Upper lobe of left lung (tissue), 6 donors: Measurements from ENCODE around the gene CA4. TPM values are rescaled to one million over a fixed set of nuclear protein-coding genes. Genes with fewer than 3 reads are reported as not detected.

Experiments used
- ATAC-seq, 2 donors: fragments of 200-7000 bp; cut with Tn5 transposase; one replicate each; pipeline ENCODE4 v1.9.1; 2022; ENCODE audit warnings: mild to moderate bottlenecking in 2 of 2, moderate library complexity in 2 of 2; ENCODE audit not compliant: low FRiP score in 2 of 2
- DNase-seq, 2 donors: peaks; one replicate each; pipeline ENCODE4 v3.0.0-alpha.2; 2019 to 2020
- H3K27ac ChIP-seq, 4 donors: fragments of 200-600 bp; sonication (generic); one replicate each; pipeline ENCODE4 v1.5.1; 2016 to 2019
- H3K27me3 ChIP-seq, 4 donors: fragments of 200-600 bp; sonication (generic); one replicate each; pipeline ENCODE4 v1.5.1; 2017 to 2019
- H3K36me3 ChIP-seq, 4 donors: fragments of 200-600 bp; sonication (generic); one replicate each; pipeline ENCODE4 v1.5.1; 2016 to 2019
- H3K4me1 ChIP-seq, 4 donors: fragments of 200-600 bp; sonication (generic); one replicate each; pipeline ENCODE4 v1.5.1; 2018 to 2019
- H3K4me3 ChIP-seq, 4 donors: fragments of 200-600 bp; sonication (generic); one replicate each; pipeline ENCODE4 v1.5.1; 2017 to 2019; ENCODE audit warnings: mild to moderate bottlenecking in 2 of 4, moderate library complexity in 1 of 4
- H3K9me3 ChIP-seq, 4 donors: fragments of 200-600 bp; sonication (generic); one replicate each; pipeline ENCODE4 v1.5.1; 2018 to 2019
- EP300 ChIP-seq, 4 donors: sonication (generic); formaldehyde crosslinking; IDR thresholded peaks; one replicate each; pipeline ENCODE4 v1.5.1; 2017; ENCODE audit warnings: antibody characterized with exemption in 4 of 4, control low read depth in 2 of 4
- POLR2A ChIP-seq, 4 donors: fragments of 450-650 bp; IDR thresholded peaks; one replicate each; pipeline ENCODE4 v1.5.1; 2016 to 2017; ENCODE audit warnings: antibody characterized with exemption in 4 of 4, mild to moderate bottlenecking in 2 of 4
- POLR2AphosphoS5 ChIP-seq, 2 donors: sonication (generic); formaldehyde crosslinking; IDR thresholded peaks; one replicate each; pipeline ENCODE4 v1.5.1; 2017; ENCODE audit warnings: antibody characterized with exemption in 2 of 2
- WGBS, 2 donors: methylation state at CpG; one replicate each; pipeline ENCODE4 v1.1.5; 2017 to 2018; 5-methylcytosine and 5-hydroxymethylcytosine counted together
- total RNA-seq, 6 donors: library from RNA; depleted of rRNA in 4 of 6; stranded (reverse); fragments of >200 nt in 4 of 6; gene quantifications; one replicate each; pipeline versions ENCODE4 v1.1.0 to v1.2.1, GENCODE V29; 2016 to 2021
- TF ChIP-seq, protein P1 (sequence below), 6 experiments: fragments of 450-650 bp in 4 of 6; fragments of 200-600 bp in 2 of 6; sonication (generic) in 2 of 6; IDR thresholded peaks; one replicate each; pipeline ENCODE4 v1.5.1; 2016 to 2019; ENCODE audit warnings: antibody characterized with exemption in 6 of 6
- donor health status: DM: no; HTN: no; CAD: no; lungs with moderate emphysema.
- donor health status: DM: no; HTN: yes; CAD: no; lungs with severe emphysema.

Gene CA4
- total RNA-seq, 6 donors from 2014 or later: 7.3 to 102 (median 45.5) TPM

DNA sequence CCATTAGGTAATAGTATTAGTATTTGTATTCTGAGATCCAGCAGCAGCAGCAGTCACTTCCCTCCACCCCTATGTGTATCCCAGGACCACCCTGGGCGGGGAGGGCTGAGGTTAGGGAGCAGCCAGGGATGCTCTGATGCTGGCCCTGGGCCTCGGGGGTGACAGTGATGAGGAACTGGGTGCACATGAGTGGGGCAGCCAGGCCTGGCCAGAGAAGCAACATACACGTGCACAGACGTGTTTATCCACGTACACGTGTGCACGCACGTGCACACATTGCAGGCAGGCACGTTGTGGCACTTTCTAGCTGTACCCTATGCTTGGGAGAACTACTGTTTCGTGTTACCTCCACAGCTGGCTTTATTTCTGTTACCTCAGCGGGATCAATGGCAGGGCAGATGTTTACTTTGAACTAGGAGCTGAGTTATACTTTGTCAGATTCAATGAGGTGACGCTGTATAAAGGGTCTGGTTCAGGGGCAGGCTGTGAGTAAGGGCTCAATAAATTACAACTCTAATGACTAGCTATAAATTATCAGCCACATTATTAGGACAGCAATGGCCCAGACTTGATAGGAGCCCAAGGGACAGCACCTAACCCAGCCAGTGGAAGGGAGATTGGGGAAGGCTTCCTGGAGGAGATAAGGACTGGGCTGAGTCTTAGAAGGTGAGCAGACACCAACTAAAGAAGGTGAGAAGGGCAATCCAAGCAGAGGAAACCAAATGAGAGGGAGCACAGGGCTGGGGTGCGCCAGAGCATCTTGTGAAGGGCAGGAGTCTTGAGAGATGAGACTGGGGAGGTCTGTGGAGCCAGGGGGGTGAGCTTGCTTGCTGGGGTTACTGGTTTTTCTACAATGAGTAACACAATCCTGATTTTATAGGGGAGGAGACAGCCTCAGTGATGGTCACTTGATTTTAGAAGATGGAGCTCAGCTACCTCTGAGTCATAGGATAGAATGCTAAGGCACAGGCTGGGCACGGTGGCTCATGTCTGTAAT is 22.4 kb upstream of the CA4 start:
- Histone ChIP-seq H3K4me3 (no peak overlapping the region), H3K27me3 (no peaks in the 10 kb centered on the region), H3K36me3 (no peaks in the 10 kb centered on the region), H3K9me3 (no peaks in the 10 kb centered on the region), H3K27ac (no peak overlapping the region), H3K4me1 (no peaks in the 10 kb centered on the region)
- WGBS, 2 donors: 64 to 75% methylated on average over 14 of the region's 14 CpGs
- ATAC-seq (no peak), DNase-seq (no peak)
- TF ChIP-seq, protein P1, sequence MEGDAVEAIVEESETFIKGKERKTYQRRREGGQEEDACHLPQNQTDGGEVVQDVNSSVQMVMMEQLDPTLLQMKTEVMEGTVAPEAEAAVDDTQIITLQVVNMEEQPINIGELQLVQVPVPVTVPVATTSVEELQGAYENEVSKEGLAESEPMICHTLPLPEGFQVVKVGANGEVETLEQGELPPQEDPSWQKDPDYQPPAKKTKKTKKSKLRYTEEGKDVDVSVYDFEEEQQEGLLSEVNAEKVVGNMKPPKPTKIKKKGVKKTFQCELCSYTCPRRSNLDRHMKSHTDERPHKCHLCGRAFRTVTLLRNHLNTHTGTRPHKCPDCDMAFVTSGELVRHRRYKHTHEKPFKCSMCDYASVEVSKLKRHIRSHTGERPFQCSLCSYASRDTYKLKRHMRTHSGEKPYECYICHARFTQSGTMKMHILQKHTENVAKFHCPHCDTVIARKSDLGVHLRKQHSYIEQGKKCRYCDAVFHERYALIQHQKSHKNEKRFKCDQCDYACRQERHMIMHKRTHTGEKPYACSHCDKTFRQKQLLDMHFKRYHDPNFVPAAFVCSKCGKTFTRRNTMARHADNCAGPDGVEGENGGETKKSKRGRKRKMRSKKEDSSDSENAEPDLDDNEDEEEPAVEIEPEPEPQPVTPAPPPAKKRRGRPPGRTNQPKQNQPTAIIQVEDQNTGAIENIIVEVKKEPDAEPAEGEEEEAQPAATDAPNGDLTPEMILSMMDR (IDR thresholded peaks at IDR 0.05): no peak
- TF ChIP-seq POLR2AphosphoS5 (IDR thresholded peaks at IDR 0.05) (no peak), EP300 (IDR thresholded peaks at IDR 0.05) (no peak), POLR2A (IDR thresholded peaks at IDR 0.05) (no peak)

DNA sequence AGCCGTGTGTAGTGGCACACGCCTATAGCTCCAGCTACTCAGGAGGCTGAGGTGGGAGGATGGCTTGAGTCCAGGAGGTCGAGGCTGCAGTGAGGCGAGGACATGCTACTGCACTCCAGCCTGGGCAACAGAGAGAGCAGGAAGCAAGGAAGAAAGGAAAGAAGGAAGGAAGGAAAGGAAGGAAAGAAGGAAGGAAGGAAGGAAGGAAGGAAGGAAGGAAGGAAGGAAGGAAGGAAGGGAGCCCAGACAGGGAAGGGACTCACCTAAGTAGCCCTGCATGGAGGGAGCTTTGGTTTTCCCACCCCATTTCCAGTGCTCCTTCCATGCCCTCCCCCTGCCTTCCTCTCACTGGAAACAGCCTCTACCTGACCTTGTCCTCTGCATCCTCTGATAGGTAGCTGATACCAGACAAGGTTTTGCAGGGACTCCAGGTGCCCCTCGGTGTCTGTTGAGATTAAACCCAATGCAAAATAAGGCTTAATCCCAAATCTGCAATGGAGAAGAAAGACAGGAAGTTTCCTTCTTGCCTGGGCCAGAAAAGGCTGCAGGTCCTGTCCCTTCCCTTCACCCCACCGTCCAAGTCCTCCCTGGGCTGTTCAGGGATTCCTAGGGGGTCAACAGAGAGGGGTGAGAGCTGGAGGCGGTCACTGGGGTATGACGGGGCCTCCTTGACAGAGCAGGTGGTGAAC is 21.5 kb upstream of the CA4 start:
- no peak overlapping the region for H3K4me3 ChIP-seq
- H3K27me3 ChIP-seq: no peaks in the 10 kb centered on the region
- no peak for DNase-seq
- TF ChIP-seq POLR2AphosphoS5 (IDR thresholded peaks at IDR 0.05): no peak
- TF ChIP-seq POLR2A (IDR thresholded peaks at IDR 0.05): no peak
- no peak for TF ChIP-seq EP300 (IDR thresholded peaks at IDR 0.05)
- TF ChIP-seq, protein P1 (IDR thresholded peaks at IDR 0.05): no peak
- no peak overlapping the region for H3K27ac ChIP-seq
- no peaks in the 10 kb centered on the region for H3K36me3 ChIP-seq
- H3K4me1 ChIP-seq: peaks cover 0 to 5% (median under 1%) of the 10 kb centered on the region in 4 donors
- H3K9me3 ChIP-seq: no peaks in the 10 kb centered on the region
- ATAC-seq: no peak
- 79 to 84% methylated on average over 7 to 8 of the region's 8 CpGs for WGBS, 2 donors

DNA sequence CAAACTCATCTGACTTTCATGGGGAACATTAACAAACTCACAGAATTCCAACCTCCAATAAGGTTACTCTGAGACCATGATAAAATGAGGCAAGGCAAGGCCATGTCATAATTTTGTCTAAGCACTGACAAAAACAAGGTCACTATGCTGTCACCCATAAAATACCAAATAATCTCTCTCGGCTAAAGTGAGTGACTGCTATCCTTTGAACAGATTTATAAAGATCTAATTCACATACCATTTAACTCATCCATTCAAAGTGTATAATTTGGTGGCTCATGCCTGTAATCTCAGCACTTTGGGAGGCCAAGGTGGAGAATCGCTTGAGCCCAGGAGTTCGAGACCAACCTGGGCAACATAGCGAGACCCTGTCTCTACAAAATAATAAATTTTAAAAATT is 20.6 kb upstream of the CA4 start:
- 96 to 97% methylated on average over 4 of the region's 4 CpGs for WGBS, 2 donors
- no peak overlapping the region for H3K27ac ChIP-seq
- H3K9me3 ChIP-seq: no peaks in the 10 kb centered on the region
- ATAC-seq (no peak), DNase-seq (no peak)
- H3K36me3 ChIP-seq: no peaks in the 10 kb centered on the region
- H3K4me1 ChIP-seq: peaks cover 2 to 14% (median 5%) of the 10 kb centered on the region in 4 donors
- no peak overlapping the region for H3K4me3 ChIP-seq
- no peak for TF ChIP-seq EP300 (IDR thresholded peaks at IDR 0.05)
- no peak for TF ChIP-seq POLR2A (IDR thresholded peaks at IDR 0.05)
- TF ChIP-seq, protein P1 (IDR thresholded peaks at IDR 0.05): no peak
- no peak for TF ChIP-seq POLR2AphosphoS5 (IDR thresholded peaks at IDR 0.05)
- no peaks in the 10 kb centered on the region for H3K27me3 ChIP-seq

DNA sequence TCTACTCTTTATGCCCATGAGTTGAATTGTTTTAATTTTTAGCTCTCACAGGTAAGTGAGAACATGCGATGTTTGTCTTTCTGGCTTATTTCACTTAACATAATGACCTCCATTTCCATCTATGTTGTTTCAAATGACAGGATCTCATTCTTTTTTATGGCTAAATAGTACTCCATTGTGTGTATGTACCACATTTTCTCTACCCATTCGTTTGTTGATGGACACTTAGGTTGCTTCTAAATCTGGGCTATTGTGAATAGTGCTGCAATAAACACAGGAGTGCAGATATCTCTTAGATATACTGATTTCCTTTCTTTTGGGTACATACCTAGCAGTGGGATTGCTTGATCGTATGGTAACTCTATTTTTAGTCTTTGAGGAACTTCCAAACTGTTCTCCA is 19.3 kb upstream of the CA4 start:
- DNase-seq: no peak
- Histone ChIP-seq H3K9me3 (no peaks in the 10 kb centered on the region), H3K4me1 (peaks cover 5 to 22% (median 12%) of the 10 kb centered on the region in 4 donors), H3K4me3 (no peak overlapping the region), H3K27me3 (peaks cover 0 to 3% (median 0%) of the 10 kb centered on the region in 4 donors), H3K36me3 (no peaks in the 10 kb centered on the region), H3K27ac (no peak overlapping the region)
- 74 to 86% methylated on average over 3 of the region's 3 CpGs for WGBS, 2 donors
- ATAC-seq: no peak
- TF ChIP-seq, protein P1 (IDR thresholded peaks at IDR 0.05): no peak
- TF ChIP-seq POLR2AphosphoS5 (IDR thresholded peaks at IDR 0.05) (no peak), POLR2A (IDR thresholded peaks at IDR 0.05) (no peak), EP300 (IDR thresholded peaks at IDR 0.05) (no peak)
